Loucy (cell line): ENCODE measurements around the gene LTBP2.

ENCODE experiments used
- H2AFZ ChIP-seq: fragments of 200-600 bp; sonication (generic); 2 replicates; pipeline ENCODE4 v1.6.0; 2016; ENCODE audit warnings: antibody characterized with exemption, mild to moderate bottlenecking, low read length, moderate library complexity
- H3F3A ChIP-seq: fragments of 200-600 bp; 2 replicates; pipeline ENCODE4 v1.6.0; 2016; ENCODE audit warnings: antibody characterized with exemption, low read depth, mild to moderate bottlenecking
- H3K27me3 ChIP-seq: fragments of 200-600 bp; sonication (generic); 2 replicates; pipeline ENCODE4 v1.6.1; 2014; ENCODE audit warnings: low read length, mild to moderate bottlenecking; ENCODE audit not compliant: insufficient read depth, poor library complexity, severe bottlenecking
- H3K36me3 ChIP-seq: fragments of 200-600 bp; sonication (generic); 2 replicates; pipeline ENCODE4 v1.6.1; 2016; ENCODE audit warnings: low read length; ENCODE audit not compliant: insufficient read depth
- H3K4me1 ChIP-seq: fragments of 200-600 bp; sonication (generic); 2 replicates; pipeline ENCODE4 v1.5.1; 2014; ENCODE audit warnings: low read length, mild to moderate bottlenecking; ENCODE audit not compliant: insufficient read depth, poor library complexity, severe bottlenecking
- H3K4me2 ChIP-seq: fragments of 200-600 bp; sonication (generic); 2 replicates; pipeline ENCODE4 v1.6.0; 2014; ENCODE audit warnings: antibody characterized with exemption, low read length, low read depth, mild to moderate bottlenecking; ENCODE audit not compliant: poor library complexity, severe bottlenecking
- H3K4me3 ChIP-seq: fragments of 200-600 bp; sonication (generic); 2 replicates; pipeline ENCODE4 v1.5.1; 2014; ENCODE audit warnings: low read length, mild to moderate bottlenecking, mixed read lengths; ENCODE audit not compliant: poor library complexity, severe bottlenecking
- H3K79me2 ChIP-seq: fragments of 200-600 bp; sonication (generic); 2 replicates; pipeline ENCODE4 v1.6.1; 2014; ENCODE audit warnings: low read length; ENCODE audit not compliant: insufficient read depth
- H3K9ac ChIP-seq: fragments of 200-600 bp; sonication (generic); 2 replicates; pipeline ENCODE4 v1.6.0; 2014; ENCODE audit warnings: mild to moderate bottlenecking, low read depth, low read length, moderate library complexity; ENCODE audit not compliant: poor library complexity, severe bottlenecking
- H3K9me2 ChIP-seq: fragments of 200-600 bp; sonication (generic); replicated peaks from 2 replicates; pipeline ENCODE4 v1.6.1; 2016; ENCODE audit warnings: low read depth, low read length, mixed read lengths
- H3K9me3 ChIP-seq: fragments of 200-600 bp; sonication (generic); 2 replicates; pipeline ENCODE4 v1.6.1; 2014; ENCODE audit warnings: mild to moderate bottlenecking, antibody characterized with exemption, low read length, low read depth; ENCODE audit not compliant: insufficient read depth
- H4K20me1 ChIP-seq: fragments of 200-600 bp; sonication (generic); 2 replicates; pipeline ENCODE4 v1.6.0; 2014; ENCODE audit warnings: antibody characterized with exemption, low read length, mild to moderate bottlenecking; ENCODE audit not compliant: insufficient read depth, poor library complexity, severe bottlenecking
- CTCF ChIP-seq: fragments of 200-600 bp; sonication (generic); conservative IDR thresholded peaks from 2 replicates; pipeline ENCODE4 v1.5.1; 2014; ENCODE audit warnings: mild to moderate bottlenecking, antibody characterized with exemption, low read length
- EZH2phosphoT487 ChIP-seq: fragments of 200-600 bp; IDR thresholded peaks from 2 replicates; pipeline ENCODE4 v1.6.1; 2018; ENCODE audit warnings: antibody characterized with exemption, mild to moderate bottlenecking, moderate library complexity, borderline replicate concordance

Gene LTBP2

DNA sequence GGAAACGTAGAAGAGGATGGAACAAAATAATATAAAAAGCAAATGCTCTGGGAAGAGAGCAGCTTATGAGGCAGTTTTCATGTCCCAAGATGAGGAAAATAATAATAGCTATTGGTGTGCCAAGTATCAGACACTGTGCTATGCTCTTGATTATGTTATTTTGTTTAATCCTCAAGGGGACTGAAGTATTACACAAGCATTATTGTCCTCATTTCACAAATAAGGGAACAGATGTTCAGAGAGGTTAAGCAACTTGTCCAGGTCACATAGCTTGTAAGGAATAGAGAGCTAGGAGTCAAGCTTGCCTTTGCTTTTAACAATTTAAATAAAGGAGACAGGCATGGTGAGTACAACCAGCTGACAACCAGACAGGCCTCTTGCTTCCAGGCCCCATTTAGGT, 26.9 kb upstream of the LTBP2 start:
- H3K36me3 ChIP-seq, result no peaks in the 10 kb centered on the region
- H2AFZ ChIP-seq, result no peak overlapping the region
- no peaks in the 10 kb centered on the region for H3K4me1 ChIP-seq
- no peaks in the 10 kb centered on the region for H4K20me1 ChIP-seq
- H3F3A ChIP-seq, result no peaks in the 10 kb centered on the region
- no peak overlapping the region for H3K9ac ChIP-seq
- H3K9me2 ChIP-seq, result no peaks in the 10 kb centered on the region
- no peaks in the 10 kb centered on the region for H3K9me3 ChIP-seq
- no peaks in the 10 kb centered on the region for H3K79me2 ChIP-seq
- H3K4me2 ChIP-seq, result no peak overlapping the region
- TF ChIP-seq EZH2phosphoT487 (no peak), CTCF (no peak)
- H3K27me3 ChIP-seq, result no peaks in the 10 kb centered on the region
- H3K4me3 ChIP-seq, result no peak overlapping the region

GRCh38 chr14:74638066-74638465, 26.0 kb upstream of the LTBP2 start:
- no peaks in the 10 kb centered on the region for H3K36me3 ChIP-seq
- H2AFZ ChIP-seq, result 0 out of 2 replicates have a peak overlapping the region, but pooled peaks have one; percentile 16
- H3K9ac ChIP-seq, result no peak overlapping the region
- H3K4me2 ChIP-seq, result no peak overlapping the region
- H3K9me3 ChIP-seq, result no peaks in the 10 kb centered on the region
- no peaks in the 10 kb centered on the region for H4K20me1 ChIP-seq
- no peaks in the 10 kb centered on the region for H3K79me2 ChIP-seq
- no peaks in the 10 kb centered on the region for H3K9me2 ChIP-seq
- H3K4me1 ChIP-seq, result no peaks in the 10 kb centered on the region
- no peak for TF ChIP-seq EZH2phosphoT487
- no peak for TF ChIP-seq CTCF
- no peaks in the 10 kb centered on the region for H3F3A ChIP-seq
- H3K4me3 ChIP-seq, result no peak overlapping the region
- H3K27me3 ChIP-seq, result no peaks in the 10 kb centered on the region

- no peaks in the 10 kb centered on the region for H3K9me3 ChIP-seq
- no peak overlapping the region for H3K4me2 ChIP-seq
- no peaks in the 10 kb centered on the region for H3K9me2 ChIP-seq
- H3F3A ChIP-seq, result no peaks in the 10 kb centered on the region
- H3K9ac ChIP-seq, result no peak overlapping the region
- no peak overlapping the region for H3K4me3 ChIP-seq
- H3K4me1 ChIP-seq, result no peaks in the 10 kb centered on the region
- H4K20me1 ChIP-seq, result no peaks in the 10 kb centered on the region
- TF ChIP-seq CTCF (no peak), EZH2phosphoT487 (no peak)
- no peaks in the 10 kb centered on the region for H3K27me3 ChIP-seq
- no peaks in the 10 kb centered on the region for H3K36me3 ChIP-seq
- H3K79me2 ChIP-seq, result no peaks in the 10 kb centered on the region
- no peak overlapping the region for H2AFZ ChIP-seq
Observed at GRCh38 chr14:74637178-74637550, 25.1 kb upstream of the LTBP2 start.
